GM18507 (cell line): ENCODE measurements around the gene HS3ST5.

Experiments
- DNase-seq: peaks from one replicate; pipeline ENCODE4 v3.0.0; 2011; ENCODE audit warnings: low read depth; ENCODE audit not compliant: insufficient read length; ENCODE audit errors: extremely low spot score
- FAIRE-seq: peaks from 2 replicates; lab custom pipeline; 2011; peaks lifted over from hg19 to GRCh38; lab: Jason Lieb, UNC

The HS3ST5 gene

DNA sequence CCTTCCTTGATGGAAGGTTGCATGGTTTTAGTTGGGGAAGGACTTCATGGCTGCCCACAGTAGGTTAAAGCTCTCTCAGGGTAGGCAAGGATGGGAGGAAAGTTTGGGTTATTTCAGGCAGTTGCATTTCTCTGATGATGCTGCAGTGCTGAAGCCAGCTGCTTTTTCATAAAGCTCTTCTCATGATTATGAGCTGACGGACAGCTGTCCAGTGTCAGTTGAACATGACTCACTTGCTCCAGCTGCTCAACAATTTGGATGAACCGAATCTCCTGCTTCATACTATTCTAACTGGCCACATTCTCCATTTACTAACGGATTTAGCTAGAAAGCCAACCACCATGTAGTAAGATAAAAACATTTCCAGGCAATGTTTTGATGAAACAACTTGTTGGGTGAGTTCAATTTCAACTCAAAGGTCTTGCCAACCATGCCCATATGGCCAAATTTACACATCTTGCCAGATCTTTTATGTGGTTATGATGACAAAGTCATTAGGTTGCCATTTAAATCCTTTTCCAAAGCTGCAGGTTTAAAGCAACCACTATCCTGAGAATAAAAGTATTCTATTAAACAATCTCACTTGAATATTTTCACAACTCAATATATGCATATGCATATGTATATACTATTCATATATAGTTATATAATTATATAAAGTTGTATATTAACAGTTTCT, 125.9 kb downstream of the HS3ST5 start:
- FAIRE-seq (no peak), DNase-seq (no peak)

DNA sequence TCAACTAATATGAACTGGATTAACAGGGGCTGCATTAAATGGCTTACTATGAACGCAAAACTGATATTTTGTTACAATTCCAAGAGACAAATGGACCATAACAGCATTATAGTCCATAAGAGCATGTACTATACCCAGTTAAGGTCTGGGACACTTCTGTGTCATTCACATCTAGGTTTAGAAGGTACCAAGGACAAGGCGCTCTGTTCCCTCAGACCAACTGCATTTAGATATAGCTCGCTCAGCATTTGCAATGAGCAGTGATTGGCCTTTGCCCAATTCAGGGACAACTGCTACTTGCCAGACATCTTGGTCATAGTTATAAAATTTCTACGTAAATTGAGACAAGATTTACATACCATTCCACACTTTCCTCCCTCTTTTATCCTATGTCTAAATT, 132.4 kb downstream of the HS3ST5 start:
- no peak for DNase-seq
- no peak for FAIRE-seq

DNA sequence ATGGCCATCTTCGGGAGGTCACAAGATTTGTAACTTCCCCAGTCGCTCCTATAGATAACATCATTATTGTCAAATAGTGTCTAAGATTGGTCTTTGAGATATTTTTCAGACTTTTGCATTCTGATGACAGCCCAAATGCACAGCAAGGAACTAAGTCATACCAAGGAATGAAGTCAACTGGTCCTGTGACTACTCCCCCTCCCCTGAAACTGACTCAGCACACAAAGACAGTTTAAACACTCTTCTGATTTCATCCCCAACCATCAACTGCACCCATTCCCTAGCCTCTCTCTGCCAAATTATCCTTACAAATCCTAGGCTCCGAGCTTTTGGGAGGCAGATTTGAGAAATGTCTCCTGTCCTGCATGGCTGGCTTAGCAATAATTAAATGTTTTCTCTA, 139.4 kb downstream of the HS3ST5 start:
- DNase-seq (no peak), FAIRE-seq (no peak)

DNA sequence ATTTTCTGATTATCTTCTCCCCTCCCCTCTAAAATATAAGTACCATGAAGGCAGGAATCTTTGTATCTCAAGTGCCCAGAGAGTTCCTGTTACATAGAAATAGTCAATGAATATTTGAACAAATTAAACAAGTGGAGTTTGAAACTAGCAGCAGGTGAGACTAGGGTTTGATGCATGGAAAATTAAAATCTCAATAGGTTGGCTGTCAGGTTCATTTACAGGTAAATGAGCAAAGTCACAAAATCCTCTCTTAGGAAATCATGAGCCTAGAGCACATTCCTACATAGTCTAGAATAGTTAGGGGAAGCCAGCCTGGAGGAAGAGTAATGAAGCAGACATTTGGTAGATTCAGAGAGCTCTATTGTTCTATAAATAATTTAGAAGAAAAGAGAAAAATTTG, 140.4 kb downstream of the HS3ST5 start:
- DNase-seq (no peak), FAIRE-seq (no peak)

DNA sequence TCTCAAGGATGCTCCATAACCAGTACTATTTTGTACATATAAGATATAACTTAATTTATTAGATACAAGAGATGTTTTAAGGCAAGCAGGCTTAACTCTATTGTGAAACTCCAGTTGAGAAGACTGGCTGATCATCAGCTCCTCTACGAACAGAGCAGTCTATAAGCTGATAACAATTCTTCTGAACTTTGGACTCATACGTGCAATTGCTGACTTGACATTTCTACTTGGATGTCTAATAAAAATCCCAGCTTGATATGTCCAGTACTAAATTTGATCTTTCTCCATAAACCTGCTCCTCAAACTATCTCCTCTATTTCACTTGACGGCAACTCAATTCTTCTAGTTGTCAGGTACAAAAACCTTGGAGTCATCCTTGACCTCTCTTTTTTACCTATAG, 141.9 kb downstream of the HS3ST5 start:
- FAIRE-seq = no peak
- DNase-seq = no peak

DNA sequence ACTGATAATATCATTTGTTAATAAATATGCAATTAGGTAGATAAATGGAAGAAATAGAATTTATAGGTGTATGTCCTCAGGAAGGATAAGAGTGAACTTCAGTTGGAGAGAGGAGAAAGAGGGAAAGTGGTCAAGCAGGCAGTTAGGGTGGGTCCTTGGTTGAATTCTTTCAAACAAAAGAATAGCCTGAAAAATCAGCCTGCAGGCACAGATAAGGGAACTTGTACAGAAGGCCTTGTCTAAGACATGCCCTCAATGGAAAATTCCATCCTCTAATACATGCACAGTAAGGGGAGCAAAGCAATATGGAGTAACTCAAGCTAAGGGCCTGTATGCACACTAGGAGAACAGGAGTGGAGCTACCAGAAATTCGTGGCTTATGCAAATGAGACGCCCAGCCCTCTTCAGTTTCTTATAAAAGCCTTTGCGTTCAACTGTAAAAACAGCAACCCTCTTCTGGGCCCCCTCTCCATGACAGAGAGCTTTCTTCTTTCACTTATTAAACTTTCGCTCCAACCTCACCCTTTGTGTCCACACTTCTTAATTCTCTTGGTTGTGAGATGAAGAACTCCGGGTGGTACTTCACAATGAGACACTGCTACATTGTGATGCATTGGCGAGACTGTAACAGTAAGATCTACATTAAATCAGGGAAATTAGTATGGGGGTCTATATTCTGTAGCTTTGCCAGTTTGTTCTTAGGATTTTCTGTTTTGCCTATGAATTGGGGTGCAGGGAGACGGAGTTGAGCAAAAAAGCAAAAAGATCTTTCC, 147.0 kb downstream of the HS3ST5 start:
- DNase-seq (no peak), FAIRE-seq (no peak)

DNA sequence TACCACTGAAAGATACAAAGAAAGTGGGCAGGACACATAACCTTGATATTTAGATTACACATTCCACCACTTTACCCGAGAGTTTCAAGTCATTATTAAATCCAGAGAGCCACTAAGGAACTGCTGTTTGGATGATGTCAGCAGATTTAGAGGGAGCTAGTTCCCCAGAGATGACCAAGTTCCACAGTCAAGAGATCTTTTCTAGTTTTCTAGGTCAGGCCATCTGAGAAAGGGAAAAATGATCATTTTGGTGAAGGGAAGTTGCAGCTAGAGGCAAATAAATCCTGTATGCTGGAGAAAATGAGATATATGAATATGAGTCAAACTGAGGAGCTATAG, 147.8 kb downstream of the HS3ST5 start:
- DNase-seq (no peak), FAIRE-seq (no peak)

- FAIRE-seq = no peak
- DNase-seq = no peak
Observed at GRCh38 chr6:114194362-114195026, 148.3 kb downstream of the HS3ST5 start.

DNA sequence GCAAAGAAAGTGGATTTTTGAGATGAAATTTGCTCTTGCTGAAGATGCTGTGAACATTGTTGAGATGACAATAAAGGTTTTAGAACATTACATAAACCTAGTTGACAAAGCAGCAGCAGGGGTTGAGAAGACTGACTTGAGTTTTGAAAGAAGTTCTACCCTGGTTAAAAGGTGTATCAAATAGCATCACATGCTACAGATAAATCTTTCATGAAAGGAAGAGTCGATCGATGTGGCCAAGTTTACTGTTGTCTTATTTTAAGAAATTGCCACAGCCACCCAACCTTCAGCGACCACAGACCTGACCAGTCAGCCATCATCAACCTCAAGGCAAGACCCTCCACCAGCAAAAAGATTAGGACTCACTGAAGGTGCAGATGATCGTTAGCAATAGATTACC, 155.3 kb downstream of the HS3ST5 start:
- FAIRE-seq = no peak
- no peak for DNase-seq

GRCh38 chr6:114181664-114182063, 161.2 kb downstream of the HS3ST5 start:
- no peak for FAIRE-seq
- no peak for DNase-seq

DNA sequence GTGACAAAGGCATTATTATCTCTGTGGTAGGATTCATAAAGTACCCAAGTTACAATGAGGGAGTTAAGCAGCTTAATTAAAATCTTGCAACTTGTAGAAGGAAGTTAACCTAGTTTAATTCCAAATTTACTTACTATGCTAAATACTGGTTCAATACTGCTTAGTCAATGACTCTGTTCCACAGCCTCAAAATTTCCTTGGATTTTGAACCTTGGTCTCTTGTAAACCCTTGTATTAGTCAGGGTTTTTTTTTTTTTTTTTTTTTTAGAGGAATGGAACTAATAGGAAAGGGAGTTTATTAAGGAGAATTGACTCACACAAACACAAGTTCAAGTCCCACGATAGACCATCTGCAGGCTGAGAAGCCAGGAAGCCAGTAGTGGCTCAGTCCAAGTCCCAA, 163.4 kb downstream of the HS3ST5 start:
- DNase-seq = no peak
- no peak for FAIRE-seq

GRCh38 chr6:114176726-114177125, 166.1 kb downstream of the HS3ST5 start:
- FAIRE-seq = no peak
- no peak for DNase-seq

GRCh38 chr6:114172576-114173260, 170.1 kb downstream of the HS3ST5 start:
- FAIRE-seq (no peak), DNase-seq (no peak)

DNA sequence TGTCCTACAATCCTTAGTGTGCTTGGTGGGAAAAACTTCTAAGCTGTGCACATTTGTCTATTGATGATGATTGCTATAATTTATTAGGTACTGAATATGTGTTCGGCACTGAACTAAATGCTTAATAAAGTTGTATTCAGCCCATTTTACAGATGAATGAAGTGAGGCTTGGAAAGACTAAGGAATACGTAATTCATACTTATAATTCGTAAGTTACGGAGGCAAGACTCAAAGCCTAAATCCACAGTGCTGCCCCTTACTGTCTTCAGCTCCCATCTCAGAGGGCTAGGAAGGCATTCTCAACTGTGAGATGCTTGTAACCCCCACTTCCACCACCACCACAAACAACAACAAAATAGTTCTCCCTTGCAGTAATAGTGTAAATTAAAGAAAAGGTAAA, 171.3 kb downstream of the HS3ST5 start:
- DNase-seq (no peak), FAIRE-seq (no peak)

DNA sequence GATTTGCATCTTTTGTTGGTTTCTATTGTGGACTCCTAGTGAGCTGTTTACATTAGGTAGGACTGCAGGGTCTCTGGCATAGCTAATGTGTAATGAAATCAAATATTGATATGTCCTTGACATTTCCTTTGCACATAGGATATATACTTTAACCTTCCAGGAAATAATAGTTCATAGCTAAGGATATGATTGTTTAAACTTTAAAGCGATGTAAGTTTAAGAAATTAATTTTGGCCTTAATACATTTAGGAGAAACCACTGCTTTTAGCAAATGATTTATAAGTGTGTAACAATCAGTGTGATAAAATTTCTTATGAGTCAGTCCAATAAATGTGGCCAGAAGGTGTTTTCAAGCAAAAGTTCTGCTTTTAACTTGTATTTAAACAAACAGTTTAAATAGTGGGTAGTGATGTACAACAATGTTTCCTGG, 171.8 kb downstream of the HS3ST5 start:
- no peak for FAIRE-seq
- no peak for DNase-seq

- no peak for FAIRE-seq
Observed at GRCh38 chr6:114170372-114170771, 172.5 kb downstream of the HS3ST5 start.

GRCh38 chr6:114169763-114170162, 173.1 kb downstream of the HS3ST5 start:
- DNase-seq (no peak), FAIRE-seq (no peak)

More at GRCh38 chr6:114170372-114170771, 172.5 kb downstream of the HS3ST5 start:
- DNase-seq = no peak

DNA sequence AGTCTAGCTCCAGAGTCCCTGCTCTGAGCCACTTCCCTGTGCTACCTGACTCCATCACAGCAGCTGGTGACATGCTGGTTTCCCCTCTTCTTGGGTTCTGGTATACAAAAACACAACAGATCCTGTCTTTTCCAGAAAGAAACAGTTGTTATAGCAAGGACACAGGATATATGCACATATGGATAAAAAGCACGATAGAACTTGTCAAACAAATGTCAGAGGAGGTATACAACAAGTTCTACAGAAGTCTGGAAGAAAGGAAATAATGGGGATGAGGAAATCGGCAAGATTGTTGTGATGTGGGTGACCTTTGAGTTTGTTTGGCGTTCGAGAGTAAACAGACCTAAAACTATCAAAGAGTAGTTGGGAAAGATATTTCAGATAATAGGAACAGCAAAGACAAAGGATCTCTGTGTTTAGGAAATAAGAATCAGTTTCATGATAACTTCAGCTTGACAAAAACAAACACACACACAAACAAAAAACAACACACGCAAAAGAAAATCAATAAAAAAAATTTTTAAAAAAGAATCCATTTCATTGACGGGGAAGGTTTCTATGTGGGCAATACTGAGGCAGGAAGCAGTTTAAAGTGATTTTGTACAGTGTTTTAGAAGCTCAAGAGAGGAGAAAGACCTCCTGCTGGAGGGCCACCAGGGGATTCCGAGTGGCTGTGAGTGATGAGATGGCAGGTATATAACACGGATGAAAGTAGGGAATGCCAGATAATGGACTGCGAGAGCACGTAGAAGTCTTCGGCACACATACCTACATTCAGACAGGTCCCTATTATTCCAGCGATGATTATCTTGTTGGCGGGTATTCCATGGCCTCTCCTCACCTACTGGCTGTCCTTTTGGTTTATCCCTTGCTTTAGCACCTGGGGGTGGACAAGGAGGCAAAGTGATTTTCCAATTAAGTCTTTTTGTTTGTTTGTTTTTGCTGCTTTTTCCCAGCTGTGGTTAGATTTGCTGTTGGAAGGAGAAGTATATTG, 174.9 kb downstream of the HS3ST5 start:
- DNase-seq = no peak
- no peak for FAIRE-seq

DNA sequence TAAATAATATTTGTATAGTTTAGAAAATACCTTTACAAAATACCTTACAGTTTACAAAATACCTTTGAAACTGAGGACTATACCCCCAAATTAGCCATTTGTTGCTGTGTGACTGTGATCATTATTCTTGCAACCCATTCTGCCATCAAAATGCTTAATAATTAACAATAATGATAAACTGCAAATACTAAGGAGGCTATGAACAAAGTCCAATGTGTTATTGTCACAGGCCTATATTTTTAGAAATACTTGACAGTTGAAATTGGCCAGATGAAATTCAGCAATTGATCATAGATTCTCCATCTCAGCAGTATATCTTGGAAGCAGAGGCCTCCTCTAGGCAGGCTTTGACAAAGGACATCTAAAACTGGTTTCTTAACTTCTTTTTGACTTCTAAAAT, 178.6 kb downstream of the HS3ST5 start:
- no peak for DNase-seq
- no peak for FAIRE-seq
